ENCODE measurements around the gene GP1BB. TPM values are rescaled to one million over a fixed set of nuclear protein-coding genes. Genes with fewer than 3 reads are reported as not detected.

The GP1BB gene
- polyA plus RNA-seq, 3 donors, result 0.13 to 1.5 (median 0.26) TPM

GRCh38 chr22:19770349-19771220, 47.2 kb downstream of the GP1BB start:
- Histone ChIP-seq H3K79me2 (ENCODE audit: insufficient read depth, low read length) (no peaks in the 10 kb centered on the region), H3K4me2 (replicated peaks; ENCODE audit: extremely low read depth, low read length, poor library complexity, severe bottlenecking) (no peak overlapping the region), H3K4me3 (replicated peaks in 1 of 3; ENCODE audit: low read depth in 2 of 3, low read length in 3 of 3) (no peak overlapping the region), H3K36me3 (replicated peaks in 1 of 2; ENCODE audit: control insufficient read depth in 1 of 2, insufficient read depth in 2 of 2, low read length in 2 of 2) (no peaks in the 10 kb centered on the region), H3K9me3 (replicated peaks in 1 of 2; ENCODE audit: control insufficient read depth in 1 of 2, insufficient read depth in 1 of 2, low read length in 2 of 2) (peaks cover 0 to 16% of the 10 kb centered on the region in 2 donors), H3K4me1 (ENCODE audit: control insufficient read depth in 1 of 2, insufficient read depth in 2 of 2, low read length in 2 of 2) (peaks cover 26 to 32% of the 10 kb centered on the region in 2 donors), H2AFZ (ENCODE audit: insufficient read depth, low read depth, low read length, poor library complexity, severe bottlenecking) (no peak overlapping the region), H3K9ac (ENCODE audit: insufficient read depth, low read length, poor library complexity, severe bottlenecking) (no peak overlapping the region), H3K27me3 (ENCODE audit: control insufficient read depth in 2 of 2, insufficient read depth in 2 of 2, low read length in 2 of 2) (peaks cover 19 to 47% of the 10 kb centered on the region in 2 donors), H4K20me1 (ENCODE audit: insufficient read depth, low read length) (no peaks in the 10 kb centered on the region), H3K27ac (ENCODE audit: low read depth in 1 of 2, low read length in 2 of 2) (no peak overlapping the region)
- Mint-ChIP-seq H3K27me3 (ENCODE audit: low read depth in 3 of 3) (peaks cover 49 to 74% (median 61%) of the 10 kb centered on the region in 3 donors), H3K36me3 (peaks cover 0 to 4% of the 10 kb centered on the region in 2 donors), H3K27ac (no peak overlapping the region), H3K4me1 (peaks cover 21% of the 10 kb centered on the region), H3K9me3 (peaks cover 0 to 12% (median 5%) of the 10 kb centered on the region in 7 donors), H3K4me3 (peak overlapping the region in 1 of 2 donors; percentile 52)
- 93% methylated on average over 20 of the region's 25 CpGs for WGBS (ENCODE audit: insufficient coverage)
- no peak for DNase-seq
- intact Hi-C loops (cut with micrococcal nuclease), result no loop called here
- TF ChIP-seq CTCF (IDR thresholded peaks at IDR 0.05), result no peak

GRCh38 chr22:19772422-19772672, 49.0 kb downstream of the GP1BB start:
- DNase-seq, result no peak
- TF ChIP-seq CTCF (IDR thresholded peaks at IDR 0.05), result no peak
- Histone ChIP-seq H3K4me3 (replicated peaks in 1 of 3; ENCODE audit: low read depth in 2 of 3, low read length in 3 of 3) (no peak overlapping the region), H3K9me3 (replicated peaks in 1 of 2; ENCODE audit: control insufficient read depth in 1 of 2, insufficient read depth in 1 of 2, low read length in 2 of 2) (peaks cover 0 to 13% of the 10 kb centered on the region in 2 donors), H3K9ac (ENCODE audit: insufficient read depth, low read length, poor library complexity, severe bottlenecking) (no peak overlapping the region), H3K4me1 (ENCODE audit: control insufficient read depth in 1 of 2, insufficient read depth in 2 of 2, low read length in 2 of 2) (peaks cover 17 to 19% of the 10 kb centered on the region in 2 donors), H3K27me3 (ENCODE audit: control insufficient read depth in 2 of 2, insufficient read depth in 2 of 2, low read length in 2 of 2) (peaks cover 14 to 39% of the 10 kb centered on the region in 2 donors), H2AFZ (ENCODE audit: insufficient read depth, low read depth, low read length, poor library complexity, severe bottlenecking) (peak overlapping the region; percentile 59), H3K27ac (ENCODE audit: low read depth in 1 of 2, low read length in 2 of 2) (no peak overlapping the region), H3K79me2 (ENCODE audit: insufficient read depth, low read length) (no peaks in the 10 kb centered on the region), H4K20me1 (ENCODE audit: insufficient read depth, low read length) (no peaks in the 10 kb centered on the region), H3K4me2 (replicated peaks; ENCODE audit: extremely low read depth, low read length, poor library complexity, severe bottlenecking) (no peak overlapping the region), H3K36me3 (replicated peaks in 1 of 2; ENCODE audit: control insufficient read depth in 1 of 2, insufficient read depth in 2 of 2, low read length in 2 of 2) (no peaks in the 10 kb centered on the region)
- Mint-ChIP-seq H3K36me3 (peaks cover 0 to 2% of the 10 kb centered on the region in 2 donors), H3K27ac (peak overlapping the region in 1 of 7 donors; percentile 38), H3K27me3 (ENCODE audit: low read depth in 3 of 3) (peaks cover 42 to 68% (median 57%) of the 10 kb centered on the region in 3 donors), H3K9me3 (peaks cover 0 to 12% (median 3%) of the 10 kb centered on the region in 7 donors), H3K4me1 (peaks cover 22% of the 10 kb centered on the region), H3K4me3 (peak overlapping the region in 1 of 2 donors; percentile 30)
- WGBS (ENCODE audit: insufficient coverage), result 44% methylated on average over 3 of the region's 4 CpGs
- intact Hi-C loops (cut with micrococcal nuclease), result no loop called here
